Mucosa of stomach (tissue), 1 donor: ENCODE measurements around the gene CDRT4.
"Not testable (repeated sequence)": the region's sequence is repeated elsewhere in the genome, so short reads cannot be mapped to it uniquely, and the experiment has no call there.

Experiments used
- H3K27me3 ChIP-seq: one replicate; pipeline ENCODE4 v1.7.0; 2013; ENCODE audit warnings: mild to moderate bottlenecking, low read length; ENCODE audit not compliant: control insufficient read depth, insufficient read depth
- H3K36me3 ChIP-seq: one replicate; pipeline ENCODE4 v1.7.0; 2013; ENCODE audit warnings: low read length; ENCODE audit not compliant: control insufficient read depth, insufficient read depth
- H3K4me1 ChIP-seq: one replicate; pipeline ENCODE4 v1.7.0; 2013; ENCODE audit warnings: mild to moderate bottlenecking, low read length; ENCODE audit not compliant: control insufficient read depth, insufficient read depth
- H3K4me3 ChIP-seq: one replicate; pipeline ENCODE4 v1.7.0; 2013; ENCODE audit warnings: low read length
- H3K9ac ChIP-seq: one replicate; pipeline ENCODE4 v1.7.0; 2013; ENCODE audit warnings: mild to moderate bottlenecking, low read length, moderate library complexity
- H3K9me3 ChIP-seq: one replicate; pipeline ENCODE4 v1.7.0; 2013; ENCODE audit warnings: mild to moderate bottlenecking, low read length, moderate library complexity; ENCODE audit not compliant: control insufficient read depth
- donor health status: Pancreatic carcinoma.

The CDRT4 gene

GRCh38 chr17:15505708-15506107 is 38.3 kb upstream of the CDRT4 start:
- not testable (repeated sequence) for H3K36me3 ChIP-seq, H3K9ac ChIP-seq, H3K9me3 ChIP-seq, H3K4me3 ChIP-seq, H3K27me3 ChIP-seq, H3K4me1 ChIP-seq

DNA sequence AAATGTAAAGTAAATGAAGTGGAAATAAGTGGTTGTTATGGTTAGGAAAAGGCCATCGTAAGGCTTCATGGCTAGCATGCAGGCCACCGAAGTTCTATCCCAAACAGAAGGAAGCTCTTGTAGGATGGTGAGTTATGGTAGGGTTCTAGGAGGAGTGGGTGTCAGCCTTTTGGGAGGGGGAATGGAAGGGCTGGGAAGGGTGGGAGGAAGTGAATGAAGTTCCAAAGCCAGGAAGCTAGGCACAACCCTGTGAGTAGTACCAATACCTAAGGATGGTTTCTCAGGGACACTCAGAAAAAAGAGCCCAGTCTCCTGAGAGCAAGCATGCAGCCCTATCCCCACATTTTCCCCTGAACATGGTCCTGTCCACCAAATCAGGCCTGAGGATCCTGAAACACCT is 36.3 kb upstream of the CDRT4 start:
- H3K4me3 ChIP-seq: no peak overlapping the region
- H3K4me1 ChIP-seq: no peaks in the 10 kb centered on the region
- H3K27me3 ChIP-seq: no peaks in the 10 kb centered on the region
- no peak overlapping the region for H3K9ac ChIP-seq
- H3K9me3 ChIP-seq: no peaks in the 10 kb centered on the region
- no peaks in the 10 kb centered on the region for H3K36me3 ChIP-seq

DNA sequence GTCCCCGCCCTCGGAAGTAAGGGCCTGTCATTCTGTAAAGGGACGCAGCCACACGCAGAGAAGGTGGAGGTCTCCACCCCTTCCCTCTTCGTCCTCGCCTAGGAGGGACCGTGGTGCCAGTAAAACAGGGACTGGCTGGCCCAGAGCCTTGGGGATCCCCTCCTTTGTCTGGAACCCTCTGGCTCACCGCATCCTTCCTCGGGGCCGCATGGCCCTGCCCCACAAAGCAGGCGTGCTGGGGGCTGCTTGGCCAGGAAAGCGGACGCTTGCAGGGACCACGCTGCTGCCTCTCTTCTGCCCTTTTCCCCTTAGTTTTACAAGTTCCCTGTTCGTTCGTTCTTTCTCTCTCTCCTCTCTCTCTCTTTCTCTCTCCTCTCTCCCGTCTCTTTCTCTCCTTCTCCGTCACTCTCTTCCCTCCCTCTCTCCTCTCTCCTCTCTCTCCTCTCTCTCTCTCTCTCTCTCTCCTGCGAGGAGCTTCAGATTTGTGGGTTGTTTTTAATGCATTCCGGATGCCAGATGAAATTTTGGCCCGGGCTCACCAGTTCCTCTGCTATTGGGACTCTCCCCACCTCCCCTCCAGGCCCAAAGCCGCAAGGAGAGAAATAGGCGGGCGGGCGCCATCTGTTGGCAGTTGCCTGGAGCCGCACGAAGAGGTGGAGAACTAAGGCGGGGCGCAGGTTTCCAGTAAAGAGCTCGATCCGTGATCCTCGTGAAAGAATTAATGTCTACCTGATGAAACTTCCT is 35.1 kb upstream of the CDRT4 start:
- no peaks in the 10 kb centered on the region for H3K9me3 ChIP-seq
- no peak overlapping the region for H3K4me3 ChIP-seq
- H3K4me1 ChIP-seq: no peaks in the 10 kb centered on the region
- H3K36me3 ChIP-seq: no peaks in the 10 kb centered on the region
- peak overlapping the region; percentile 20 for H3K9ac ChIP-seq
- no peaks in the 10 kb centered on the region for H3K27me3 ChIP-seq

DNA sequence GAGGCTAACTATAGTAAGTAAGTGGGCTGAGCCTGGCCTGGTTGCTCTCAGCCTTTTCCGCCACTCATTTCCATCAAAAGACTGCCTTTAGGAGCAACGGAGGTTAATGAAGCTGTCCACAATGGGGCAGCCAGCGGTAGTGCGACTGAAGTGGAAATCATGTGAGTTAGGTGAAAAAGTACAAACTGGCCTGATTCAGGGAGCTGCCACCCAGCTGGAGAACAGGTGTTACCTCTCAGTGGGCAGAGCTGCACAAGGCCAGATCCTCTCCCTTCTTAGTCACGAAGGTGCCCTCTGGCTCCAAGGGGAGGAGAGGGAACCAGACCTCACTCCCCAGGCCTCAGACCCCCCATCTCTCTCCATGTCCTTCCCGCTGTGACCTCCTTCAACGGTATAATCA is 34.4 kb upstream of the CDRT4 start:
- H3K9me3 ChIP-seq: no peaks in the 10 kb centered on the region
- H3K9ac ChIP-seq: no peak overlapping the region
- no peaks in the 10 kb centered on the region for H3K4me1 ChIP-seq
- no peak overlapping the region for H3K4me3 ChIP-seq
- H3K36me3 ChIP-seq: no peaks in the 10 kb centered on the region
- no peaks in the 10 kb centered on the region for H3K27me3 ChIP-seq

DNA sequence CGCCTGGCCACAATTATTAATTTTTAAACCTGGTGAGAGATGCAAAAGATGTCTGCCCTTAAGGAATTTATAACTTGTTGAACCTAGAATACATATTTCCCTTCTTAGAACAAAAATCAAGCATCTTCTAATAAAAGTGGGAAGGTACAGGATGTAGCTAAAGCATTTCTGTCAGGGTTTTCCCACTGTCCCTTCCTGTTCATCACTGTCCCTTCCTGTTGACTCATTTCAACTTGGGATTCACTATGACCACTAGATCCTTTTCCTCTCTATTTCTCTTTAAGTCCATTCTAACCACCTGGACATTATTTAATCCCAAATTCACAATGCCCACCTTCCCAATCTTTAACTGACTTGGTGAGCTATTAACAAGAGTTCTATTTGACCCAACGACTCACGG is 33.9 kb upstream of the CDRT4 start:
- Histone ChIP-seq H3K9me3 (no peaks in the 10 kb centered on the region), H3K9ac (no peak overlapping the region), H3K36me3 (no peaks in the 10 kb centered on the region), H3K4me3 (no peak overlapping the region), H3K27me3 (no peaks in the 10 kb centered on the region), H3K4me1 (no peaks in the 10 kb centered on the region)

GRCh38 chr17:15498107-15498506 is 30.7 kb upstream of the CDRT4 start:
- no peaks in the 10 kb centered on the region for H3K36me3 ChIP-seq
- no peaks in the 10 kb centered on the region for H3K9me3 ChIP-seq
- H3K27me3 ChIP-seq: no peaks in the 10 kb centered on the region
- H3K9ac ChIP-seq: no peak overlapping the region
- H3K4me1 ChIP-seq: no peaks in the 10 kb centered on the region
- H3K4me3 ChIP-seq: no peak overlapping the region

GRCh38 chr17:15496735-15497670 is 29.6 kb upstream of the CDRT4 start:
- Histone ChIP-seq H3K9me3 (no peaks in the 10 kb centered on the region), H3K36me3 (no peaks in the 10 kb centered on the region), H3K9ac (no peak overlapping the region), H3K4me3 (no peak overlapping the region), H3K27me3 (no peaks in the 10 kb centered on the region), H3K4me1 (no peaks in the 10 kb centered on the region)

GRCh38 chr17:15494821-15495220 is 27.4 kb upstream of the CDRT4 start:
- Histone ChIP-seq H3K36me3 (no peaks in the 10 kb centered on the region), H3K4me1 (no peaks in the 10 kb centered on the region), H3K9me3 (no peaks in the 10 kb centered on the region), H3K27me3 (no peaks in the 10 kb centered on the region), H3K4me3 (no peak overlapping the region), H3K9ac (no peak overlapping the region)

- no peaks in the 10 kb centered on the region for H3K9me3 ChIP-seq
- H3K36me3 ChIP-seq: no peaks in the 10 kb centered on the region
- no peaks in the 10 kb centered on the region for H3K4me1 ChIP-seq
- no peak overlapping the region for H3K4me3 ChIP-seq
- H3K9ac ChIP-seq: no peak overlapping the region
- H3K27me3 ChIP-seq: no peaks in the 10 kb centered on the region
These were observed 26.2 kb upstream of the CDRT4 start for GRCh38 chr17:15493693-15494035.

GRCh38 chr17:15492791-15493692 is 25.6 kb upstream of the CDRT4 start:
- H3K9ac ChIP-seq: no peak overlapping the region
- H3K36me3 ChIP-seq: no peaks in the 10 kb centered on the region
- no peaks in the 10 kb centered on the region for H3K4me1 ChIP-seq
- H3K27me3 ChIP-seq: no peaks in the 10 kb centered on the region
- no peaks in the 10 kb centered on the region for H3K9me3 ChIP-seq
- H3K4me3 ChIP-seq: no peak overlapping the region

DNA sequence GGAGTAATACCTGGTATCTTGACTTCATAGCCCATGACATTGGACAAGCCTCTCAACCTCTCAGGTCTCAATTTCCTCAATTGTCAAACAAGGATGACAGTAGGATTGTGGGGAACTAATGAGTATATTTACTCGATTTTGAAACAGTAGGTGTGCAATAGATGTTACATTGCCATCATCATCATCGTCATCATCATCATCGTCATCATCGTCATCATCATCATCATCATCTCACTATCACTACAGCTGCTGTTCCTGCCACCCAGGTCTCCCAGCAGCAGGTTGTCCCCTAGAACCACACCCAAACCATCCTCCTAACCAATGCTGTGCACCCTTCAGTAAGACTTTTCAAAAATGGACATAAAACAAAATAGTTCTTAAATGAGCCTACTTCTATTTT is 24.8 kb upstream of the CDRT4 start:
- no peaks in the 10 kb centered on the region for H3K36me3 ChIP-seq
- H3K4me1 ChIP-seq: no peaks in the 10 kb centered on the region
- H3K9ac ChIP-seq: no peak overlapping the region
- H3K4me3 ChIP-seq: no peak overlapping the region
- no peaks in the 10 kb centered on the region for H3K27me3 ChIP-seq
- no peaks in the 10 kb centered on the region for H3K9me3 ChIP-seq
